GM10266 (cell line): ENCODE data around the gene NISCH.

Experiments
- DNase-seq: peaks from one replicate; pipeline ENCODE4 v3.0.0; 2012; ENCODE audit errors: extremely low spot score
- TF ChIP-seq, protein P1 (sequence below): IDR thresholded peaks from 2 replicates; pipeline ENCODE4 v1.5.1; 2012; ENCODE audit warnings: mild to moderate bottlenecking, low read depth; ENCODE audit not compliant: control insufficient read depth, insufficient read depth; ENCODE audit errors: missing control alignments

Gene NISCH

DNA sequence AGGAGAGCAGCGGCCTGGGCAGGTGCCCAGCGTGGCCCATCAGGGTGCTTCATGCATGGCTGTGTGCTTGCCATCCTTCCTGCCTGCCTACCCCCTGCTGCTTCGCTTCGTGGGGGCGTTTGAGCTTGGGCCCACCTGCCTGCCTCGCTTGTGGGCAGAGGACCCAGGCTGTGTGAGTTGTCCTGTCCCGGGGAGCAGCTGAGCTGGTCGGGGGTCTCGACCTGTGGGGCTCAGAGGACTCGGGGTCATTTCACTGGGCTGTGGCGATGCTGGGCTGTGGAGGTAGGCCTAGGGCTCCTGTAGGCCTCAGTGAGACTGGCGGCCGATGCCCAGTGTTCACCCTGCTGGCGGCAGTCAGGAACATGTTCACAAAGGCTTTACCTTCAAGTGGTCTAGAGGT, 27.7 kb downstream of the NISCH start:
- DNase-seq = no peak
- TF ChIP-seq, protein P1, sequence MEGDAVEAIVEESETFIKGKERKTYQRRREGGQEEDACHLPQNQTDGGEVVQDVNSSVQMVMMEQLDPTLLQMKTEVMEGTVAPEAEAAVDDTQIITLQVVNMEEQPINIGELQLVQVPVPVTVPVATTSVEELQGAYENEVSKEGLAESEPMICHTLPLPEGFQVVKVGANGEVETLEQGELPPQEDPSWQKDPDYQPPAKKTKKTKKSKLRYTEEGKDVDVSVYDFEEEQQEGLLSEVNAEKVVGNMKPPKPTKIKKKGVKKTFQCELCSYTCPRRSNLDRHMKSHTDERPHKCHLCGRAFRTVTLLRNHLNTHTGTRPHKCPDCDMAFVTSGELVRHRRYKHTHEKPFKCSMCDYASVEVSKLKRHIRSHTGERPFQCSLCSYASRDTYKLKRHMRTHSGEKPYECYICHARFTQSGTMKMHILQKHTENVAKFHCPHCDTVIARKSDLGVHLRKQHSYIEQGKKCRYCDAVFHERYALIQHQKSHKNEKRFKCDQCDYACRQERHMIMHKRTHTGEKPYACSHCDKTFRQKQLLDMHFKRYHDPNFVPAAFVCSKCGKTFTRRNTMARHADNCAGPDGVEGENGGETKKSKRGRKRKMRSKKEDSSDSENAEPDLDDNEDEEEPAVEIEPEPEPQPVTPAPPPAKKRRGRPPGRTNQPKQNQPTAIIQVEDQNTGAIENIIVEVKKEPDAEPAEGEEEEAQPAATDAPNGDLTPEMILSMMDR = no peak

DNA sequence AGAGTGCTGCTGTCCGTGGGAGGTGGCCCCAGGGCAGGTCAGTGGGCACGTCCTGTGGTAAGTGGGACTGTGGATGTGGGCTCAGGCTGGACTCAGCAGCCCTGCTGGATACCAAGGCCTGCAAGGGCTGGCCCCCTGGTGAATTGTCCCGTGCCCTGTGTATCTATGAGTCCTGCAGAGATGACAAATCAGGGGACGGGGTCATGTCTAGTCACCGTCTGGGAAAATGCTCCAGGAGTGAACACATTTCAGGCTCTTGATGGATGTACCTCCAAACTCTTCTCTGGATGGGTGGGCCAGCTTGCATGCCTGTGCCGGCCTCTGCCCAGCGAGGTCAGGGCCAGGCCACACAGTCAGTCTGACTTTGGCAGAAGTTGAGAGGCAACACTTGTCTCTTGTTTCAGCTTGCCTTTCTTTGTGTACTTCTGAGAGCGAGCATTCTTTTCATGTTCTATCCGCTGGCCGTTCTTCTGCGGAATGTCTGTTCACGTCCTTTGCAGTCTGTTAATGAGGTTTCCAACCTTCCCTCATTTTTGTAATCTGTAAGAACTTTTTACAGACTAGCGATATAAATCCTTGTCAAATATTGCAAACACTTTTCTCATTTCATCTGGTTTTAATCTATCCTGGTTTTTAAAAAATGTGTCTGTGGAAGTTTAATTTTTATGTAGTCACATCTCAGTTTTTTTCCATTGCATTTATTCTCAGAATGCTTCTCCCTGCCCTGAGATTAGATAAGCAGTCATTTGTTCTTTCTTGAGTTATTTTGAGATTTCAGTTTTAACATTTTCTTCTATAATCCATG, 28.4 kb downstream of the NISCH start:
- TF ChIP-seq, protein P1 = no peak
- no peak for DNase-seq

DNA sequence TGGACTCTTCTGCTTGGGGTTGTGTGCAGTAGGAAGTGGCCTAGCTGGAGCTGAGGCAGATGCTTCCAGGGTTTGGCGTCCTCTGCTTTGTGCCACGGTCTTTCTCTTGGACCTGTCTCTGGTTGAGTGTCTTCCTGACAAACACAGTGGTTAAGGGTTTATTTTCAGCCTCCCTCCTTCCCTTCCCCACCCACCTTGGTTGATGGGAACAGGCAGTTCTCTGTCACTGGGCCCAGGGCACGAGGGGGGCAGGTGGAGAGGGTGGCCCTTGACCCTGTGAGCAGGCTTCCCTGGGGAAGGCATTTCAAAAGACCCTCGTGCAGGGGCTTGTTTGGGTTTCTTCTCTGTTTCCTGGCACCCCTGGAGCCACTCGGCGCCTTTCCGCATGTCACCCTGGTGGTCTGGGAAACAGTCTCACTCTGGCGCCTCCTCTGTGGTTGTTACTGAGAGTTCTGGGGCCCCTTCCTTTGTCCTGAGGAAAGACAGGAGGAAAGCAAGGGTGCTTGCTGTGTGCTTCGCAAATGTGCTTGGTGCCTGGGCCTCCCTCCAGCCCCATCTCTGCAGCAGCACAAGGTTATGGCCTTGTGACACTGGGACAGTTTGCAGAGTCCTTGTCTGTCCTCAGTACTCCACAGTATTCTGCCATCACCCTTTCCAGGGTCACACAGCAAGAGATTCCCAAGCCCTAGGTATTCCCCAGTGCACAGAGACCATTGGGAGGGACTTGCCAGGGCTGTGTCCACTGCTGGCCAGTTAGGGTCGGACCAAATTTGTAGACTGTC, 29.5 kb downstream of the NISCH start:
- TF ChIP-seq, protein P1 = no peak
- DNase-seq = no peak

DNA sequence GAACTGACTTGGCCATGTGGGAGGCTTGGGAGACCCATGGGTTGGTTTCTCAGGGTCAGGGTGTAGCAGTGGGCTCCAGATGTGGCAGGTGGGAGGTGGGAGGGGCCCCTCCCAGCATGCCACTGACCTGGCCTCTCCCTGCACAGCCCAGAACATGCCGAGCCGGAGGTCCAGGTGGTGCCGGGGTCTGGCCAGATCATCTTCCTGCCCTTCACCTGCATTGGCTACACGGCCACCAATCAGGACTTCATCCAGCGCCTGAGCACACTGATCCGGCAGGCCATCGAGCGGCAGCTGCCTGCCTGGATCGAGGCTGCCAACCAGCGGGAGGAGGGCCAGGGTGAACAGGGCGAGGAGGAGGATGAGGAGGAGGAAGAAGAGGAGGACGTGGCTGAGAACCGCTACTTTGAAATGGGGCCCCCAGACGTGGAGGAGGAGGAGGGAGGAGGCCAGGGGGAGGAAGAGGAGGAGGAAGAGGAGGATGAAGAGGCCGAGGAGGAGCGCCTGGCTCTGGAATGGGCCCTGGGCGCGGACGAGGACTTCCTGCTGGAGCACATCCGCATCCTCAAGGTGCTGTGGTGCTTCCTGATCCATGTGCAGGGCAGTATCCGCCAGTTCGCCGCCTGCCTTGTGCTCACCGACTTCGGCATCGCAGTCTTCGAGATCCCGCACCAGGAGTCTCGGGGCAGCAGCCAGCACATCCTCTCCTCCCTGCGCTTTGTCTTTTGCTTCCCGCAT, 31.8 kb downstream of the NISCH start:
- TF ChIP-seq, protein P1 = no peak
- DNase-seq = no peak

DNA sequence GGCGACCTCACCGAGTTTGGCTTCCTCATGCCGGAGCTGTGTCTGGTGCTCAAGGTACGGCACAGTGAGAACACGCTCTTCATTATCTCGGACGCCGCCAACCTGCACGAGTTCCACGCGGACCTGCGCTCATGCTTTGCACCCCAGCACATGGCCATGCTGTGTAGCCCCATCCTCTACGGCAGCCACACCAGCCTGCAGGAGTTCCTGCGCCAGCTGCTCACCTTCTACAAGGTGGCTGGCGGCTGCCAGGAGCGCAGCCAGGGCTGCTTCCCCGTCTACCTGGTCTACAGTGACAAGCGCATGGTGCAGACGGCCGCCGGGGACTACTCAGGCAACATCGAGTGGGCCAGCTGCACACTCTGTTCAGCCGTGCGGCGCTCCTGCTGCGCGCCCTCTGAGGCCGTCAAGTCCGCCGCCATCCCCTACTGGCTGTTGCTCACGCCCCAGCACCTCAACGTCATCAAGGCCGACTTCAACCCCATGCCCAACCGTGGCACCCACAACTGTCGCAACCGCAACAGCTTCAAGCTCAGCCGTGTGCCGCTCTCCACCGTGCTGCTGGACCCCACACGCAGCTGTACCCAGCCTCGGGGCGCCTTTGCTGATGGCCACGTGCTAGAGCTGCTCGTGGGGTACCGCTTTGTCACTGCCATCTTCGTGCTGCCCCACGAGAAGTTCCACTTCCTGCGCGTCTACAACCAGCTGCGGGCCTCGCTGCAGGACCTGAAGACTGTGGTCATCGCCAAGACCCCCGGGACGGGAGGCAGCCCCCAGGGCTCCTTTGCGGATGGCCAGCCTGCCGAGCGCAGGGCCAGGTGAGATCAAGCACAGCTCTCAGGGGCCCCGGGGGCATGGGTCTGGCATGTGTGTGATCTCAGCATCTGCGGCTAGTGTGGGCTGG, 32.6 kb downstream of the NISCH start:
- TF ChIP-seq, protein P1 = no peak
- no peak for DNase-seq

DNA sequence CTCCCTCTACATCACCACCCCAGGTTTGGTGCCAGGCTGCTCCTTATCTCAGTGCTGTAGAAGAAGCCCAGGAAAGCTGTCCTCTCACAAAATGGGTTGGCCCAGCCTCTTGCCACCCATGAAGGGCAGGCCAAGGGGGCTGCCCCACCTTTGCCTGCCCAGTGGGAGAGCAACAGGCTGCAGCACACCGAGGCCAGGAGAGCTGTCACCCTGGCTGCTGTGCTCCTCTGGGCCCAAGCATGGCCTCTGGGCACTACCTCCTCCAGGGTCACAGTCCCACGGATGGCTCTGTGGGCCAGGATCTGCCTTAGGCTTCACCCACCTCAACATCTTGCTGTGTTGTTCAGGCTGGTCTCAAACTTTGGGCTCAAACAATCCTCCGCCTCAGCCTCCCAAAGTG, 33.3 kb downstream of the NISCH start:
- TF ChIP-seq, protein P1 = no peak

More for the DNA sequence above, 33.3 kb downstream of the NISCH start:
- no peak for DNase-seq
